HEK293 (cell line): ENCODE data around the gene CACNA2D1.
"Not testable (repeated sequence)": the region's sequence is repeated elsewhere in the genome, so short reads cannot be mapped to it uniquely, and the experiment has no call there.

ENCODE experiments used
- CTCF ChIA-PET: fragments of 350-600 bp; formaldehyde crosslinking; extraction: SDS; loops from one replicate; lab custom pipeline; 2021; ENCODE audit warnings: antibody characterized with exemption; lab: Yijun Ruan, JAX
- POLR2A ChIA-PET: fragments of 300-600 bp; formaldehyde crosslinking; extraction: SDS; loops from one replicate; lab custom pipeline; 2020; ENCODE audit warnings: antibody characterized with exemption, inconsistent platforms; lab: Yijun Ruan, JAX
- H3K27ac ChIP-seq: fragments of 200-500 bp; sonication (Bioruptor generic); 2 replicates; pipeline ENCODE4 v1.5.1; 2014; ENCODE audit warnings: low read depth, low read length, control low read depth, inconsistent platforms; ENCODE audit errors: extremely low read depth
- H3K36me3 ChIP-seq, 2 experiments: fragments of 200-500 bp in 1 of 2; sonication (Bioruptor generic) in 1 of 2; 1 replicate in 1 of 2; 2 replicates in 1 of 2; pipeline ENCODE4 v1.5.1; 2014 to 2017; ENCODE audit warnings: inconsistent platforms in 2 of 2, low read length in 2 of 2; ENCODE audit not compliant: control insufficient read depth in 2 of 2, insufficient read depth in 1 of 2
- H3K4me1 ChIP-seq: fragments of 200-500 bp; sonication (Bioruptor generic); 2 replicates; pipeline ENCODE4 v1.5.1; 2014; ENCODE audit warnings: mild to moderate bottlenecking, low read length, inconsistent platforms; ENCODE audit not compliant: control insufficient read depth, insufficient read depth
- H3K4me3 ChIP-seq: 2 replicates; pipeline ENCODE4 v1.5.1; 2011; ENCODE audit warnings: low read depth, mild to moderate bottlenecking, control low read depth, low read length, moderate library complexity
- H3K9me3 ChIP-seq: fragments of 200-500 bp; sonication (Bioruptor generic); 2 replicates; pipeline ENCODE4 v1.5.1; 2014; ENCODE audit warnings: low read depth, low read length, inconsistent platforms; ENCODE audit not compliant: control insufficient read depth, insufficient read depth
- BCL6B ChIP-seq: fragments of 450-650 bp; formaldehyde crosslinking; IDR thresholded peaks from 2 replicates; pipeline ENCODE4 v1.5.1; 2017; ENCODE audit warnings: missing biosample characterization, missing genetic modification characterization
- HOXD13 ChIP-seq: sonication (generic); formaldehyde crosslinking; IDR thresholded peaks from 2 replicates; pipeline ENCODE4 v1.8.0; 2022; ENCODE audit warnings: missing genetic modification reagents, borderline replicate concordance
- KLF17 ChIP-seq: fragments of 450-650 bp; formaldehyde crosslinking; IDR thresholded peaks from 2 replicates; pipeline ENCODE4 v1.5.1; 2016; ENCODE audit warnings: missing biosample characterization, missing genetic modification characterization
- KLF9 ChIP-seq: fragments of 450-650 bp; formaldehyde crosslinking; IDR thresholded peaks from 2 replicates; pipeline ENCODE4 v1.5.1; 2016; ENCODE audit warnings: missing biosample characterization, missing genetic modification characterization, low read depth
- REPIN1 ChIP-seq: fragments of 450-650 bp; formaldehyde crosslinking; IDR thresholded peaks from 2 replicates; pipeline ENCODE4 v1.5.1; 2017; ENCODE audit warnings: missing biosample characterization, missing genetic modification characterization, low read depth
- REST ChIP-seq: fragments of 450-650 bp; formaldehyde crosslinking; IDR thresholded peaks from 2 replicates; pipeline ENCODE4 v1.5.1; 2016; ENCODE audit warnings: missing biosample characterization, missing genetic modification characterization
- ZBTB26 ChIP-seq: fragments of 450-650 bp; formaldehyde crosslinking; optimal IDR thresholded peaks from 2 replicates; pipeline ENCODE3; 2016; ENCODE audit warnings: missing biosample characterization, mild to moderate bottlenecking, missing genetic modification characterization
- ZFHX2 ChIP-seq: fragments of 450-650 bp; formaldehyde crosslinking; conservative IDR thresholded peaks from 2 replicates; pipeline ENCODE4 v1.5.1; 2016; ENCODE audit warnings: missing biosample characterization, missing genetic modification characterization
- ZFP69B ChIP-seq: fragments of 450-650 bp; formaldehyde crosslinking; IDR thresholded peaks from 2 replicates; pipeline ENCODE4 v1.5.1; 2016; ENCODE audit warnings: missing biosample characterization, missing genetic modification characterization
- ZIC2 ChIP-seq: fragments of 450-650 bp; formaldehyde crosslinking; IDR thresholded peaks from 2 replicates; pipeline ENCODE4 v1.5.1; 2016; ENCODE audit warnings: missing biosample characterization, missing genetic modification characterization
- ZNF140 ChIP-seq: fragments of 450-650 bp; formaldehyde crosslinking; IDR thresholded peaks from 2 replicates; pipeline ENCODE4 v1.5.1; 2016; ENCODE audit warnings: missing biosample characterization, missing genetic modification characterization
- ZNF24 ChIP-seq: fragments of 450-650 bp; formaldehyde crosslinking; IDR thresholded peaks from 2 replicates; pipeline ENCODE4 v1.5.1; 2016; ENCODE audit warnings: missing biosample characterization, missing genetic modification characterization
- ZNF248 ChIP-seq: fragments of 450-650 bp; formaldehyde crosslinking; IDR thresholded peaks from 2 replicates; pipeline ENCODE4 v1.5.1; 2017; ENCODE audit warnings: missing biosample characterization, missing genetic modification characterization
- ZNF423 ChIP-seq: fragments of 450-650 bp; formaldehyde crosslinking; IDR thresholded peaks from 2 replicates; pipeline ENCODE4 v1.5.1; 2016; ENCODE audit warnings: missing biosample characterization, missing genetic modification characterization
- ZNF596 ChIP-seq: fragments of 450-650 bp; IDR thresholded peaks from 2 replicates; pipeline ENCODE4 v1.5.0; 2018; ENCODE audit warnings: missing biosample characterization, mild to moderate bottlenecking, missing genetic modification characterization, moderate library complexity
- ZNF621 ChIP-seq: fragments of 450-650 bp; formaldehyde crosslinking; IDR thresholded peaks from 2 replicates; pipeline ENCODE4 v1.5.1; 2017; ENCODE audit warnings: missing biosample characterization, missing genetic modification characterization
- ZNF626 ChIP-seq: fragments of 450-650 bp; sonication (Bioruptor Pico); formaldehyde crosslinking; IDR thresholded peaks from 2 replicates; pipeline ENCODE4 v1.5.1; 2018; ENCODE audit warnings: missing biosample characterization, missing genetic modification characterization, inconsistent platforms
- ZNF704 ChIP-seq: fragments of 450-650 bp; formaldehyde crosslinking; IDR thresholded peaks from 2 replicates; pipeline ENCODE4 v1.5.1; 2016; ENCODE audit warnings: missing biosample characterization, missing genetic modification characterization
- ZNF76 ChIP-seq: fragments of 450-650 bp; formaldehyde crosslinking; IDR thresholded peaks from 2 replicates; pipeline ENCODE4; 2016; ENCODE audit warnings: low read depth, missing biosample characterization, missing genetic modification characterization, borderline replicate concordance
- ZNF776 ChIP-seq: fragments of 450-650 bp; formaldehyde crosslinking; IDR thresholded peaks from 2 replicates; pipeline ENCODE4 v1.5.0; 2017; ENCODE audit warnings: missing biosample characterization, missing genetic modification characterization, borderline replicate concordance
- ZNF791 ChIP-seq: fragments of 450-650 bp; formaldehyde crosslinking; IDR thresholded peaks from 2 replicates; pipeline ENCODE4 v1.5.1; 2016; ENCODE audit warnings: missing biosample characterization, missing genetic modification characterization
- ZNF830 ChIP-seq: fragments of 450-650 bp; IDR thresholded peaks from 2 replicates; pipeline ENCODE4 v1.5.0; 2018; ENCODE audit warnings: missing biosample characterization, missing genetic modification characterization, low read depth, mild to moderate bottlenecking, moderate library complexity
- ZXDB ChIP-seq: fragments of 450-650 bp; formaldehyde crosslinking; IDR thresholded peaks from 2 replicates; pipeline ENCODE4 v1.5.1; 2016; ENCODE audit warnings: missing biosample characterization, missing genetic modification characterization

CACNA2D1 gene

GRCh38 chr7:82434275-82435022 is 9.1 kb downstream of the CACNA2D1 start (continued):
- no peak for TF ChIP-seq ZBTB26 (tag by site-specific recombination)
- TF ChIP-seq HOXD13, result no peak
- TF ChIP-seq ZNF423, result no peak
- no peak for TF ChIP-seq ZXDB
- TF ChIP-seq ZNF621 (tag by site-specific recombination), result no peak
- TF ChIP-seq ZNF140 (tag by site-specific recombination), result no peak
- TF ChIP-seq ZFP69B (tag by site-specific recombination), result no peak
- no peak for TF ChIP-seq KLF17 (tag by site-specific recombination)
- no peak for TF ChIP-seq ZIC2
- no peak for TF ChIP-seq ZNF76 (tag by site-specific recombination)
- TF ChIP-seq KLF9 (tag by site-specific recombination), result no peak
- no peak for TF ChIP-seq ZNF830 (tag by site-specific recombination)
- no peak for TF ChIP-seq ZNF704
- TF ChIP-seq, all 188 proteins: peak for 0

- POLR2A ChIA-PET, result no interaction called here
- Histone ChIP-seq H3K4me3 (no peak overlapping the region), H3K36me3 (no peaks in the 10 kb centered on the region), H3K27ac (no peak overlapping the region), H3K4me1 (peaks cover 11% of the 10 kb centered on the region), H3K9me3 (no peaks in the 10 kb centered on the region)
- CTCF ChIA-PET, result no interaction called here
- TF ChIP-seq ZNF626, result no peak
- no peak for TF ChIP-seq ZNF248 (tag by site-specific recombination)
- TF ChIP-seq ZNF596, result no peak
- TF ChIP-seq ZNF24 (tag by site-specific recombination), result no peak
- TF ChIP-seq BCL6B, result no peak
- TF ChIP-seq ZNF776 (tag by site-specific recombination), result no peak
- TF ChIP-seq REST (tag by site-specific recombination), result no peak
- TF ChIP-seq REPIN1 (tag by site-specific recombination), result no peak
- TF ChIP-seq ZNF791 (tag by site-specific recombination), result no peak
- TF ChIP-seq ZFHX2 (tag by site-specific recombination), result no peak
Observed at GRCh38 chr7:82433507-82433906, 10.1 kb downstream of the CACNA2D1 start.

GRCh38 chr7:82432743-82433142 is 10.8 kb downstream of the CACNA2D1 start:
- H3K4me3 ChIP-seq, H3K36me3 ChIP-seq, H3K27ac ChIP-seq, CTCF ChIA-PET, H3K9me3 ChIP-seq: not testable (repeated sequence)
- peaks cover 13% of the 10 kb centered on the region for H3K4me1 ChIP-seq
- POLR2A ChIA-PET, result interaction anchor here (1.1 kb wide), 1 partner anchor 142 kb away, joined by 3 read pairs; no protein-coding TSS in a partner anchor
